Endothelial cell of hepatic sinusoid (primary cell): ENCODE data around the gene KRT25.
"Not testable (repeated sequence)": the region's sequence is repeated elsewhere in the genome, so short reads cannot be mapped to it uniquely, and the experiment has no call there.

Experiments used
- in situ Hi-C: cut with HindIII; loops from 2 replicates; pipeline ENCODE4 v1.10.0; 2017; ENCODE audit warnings: low sequenced_read_pairs

KRT25 gene

DNA sequence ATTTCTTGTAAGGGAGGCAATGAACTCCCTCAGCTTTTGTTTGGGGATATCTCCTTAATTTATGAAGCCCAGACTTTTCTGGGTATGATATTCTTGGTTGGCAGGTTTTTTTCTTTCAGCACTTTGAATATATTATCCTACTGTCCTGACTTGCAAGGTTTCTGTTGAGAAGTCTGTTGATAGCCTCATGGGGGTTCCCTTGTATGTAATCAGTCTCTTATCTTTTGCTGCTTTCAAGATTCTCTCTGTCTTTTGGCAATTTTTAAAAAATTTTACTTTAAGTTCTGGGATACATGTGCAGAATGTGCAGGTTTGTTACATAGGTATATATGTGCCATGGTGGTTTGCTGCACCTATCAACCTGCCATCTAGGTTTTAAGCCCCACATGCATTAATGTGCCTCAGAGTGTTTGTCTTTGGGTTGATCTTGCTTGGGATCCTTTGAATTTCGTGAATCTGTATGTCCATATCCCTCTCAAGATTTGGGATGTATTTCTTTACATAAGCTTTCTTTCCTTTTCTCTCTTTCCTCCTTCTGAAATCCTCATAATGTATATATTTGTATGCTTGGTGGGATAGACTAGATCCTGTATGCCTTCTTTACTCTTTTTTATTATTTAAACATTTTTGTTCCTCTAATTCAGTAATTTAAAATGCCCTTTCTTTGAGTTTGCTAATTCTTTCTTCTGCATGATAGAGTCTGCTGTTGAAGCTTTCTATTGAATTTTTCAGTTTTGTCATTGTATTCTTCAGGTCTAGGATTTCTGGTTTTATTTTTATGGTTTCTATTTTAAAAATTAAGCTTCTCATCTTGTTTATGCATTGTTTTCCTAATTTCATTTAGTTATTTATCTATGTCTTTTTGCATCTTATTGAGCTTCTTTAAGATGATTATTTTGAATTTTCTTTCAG lies 5.2 kb upstream of the KRT25 start:
- in situ Hi-C loops: no loop called here

DNA sequence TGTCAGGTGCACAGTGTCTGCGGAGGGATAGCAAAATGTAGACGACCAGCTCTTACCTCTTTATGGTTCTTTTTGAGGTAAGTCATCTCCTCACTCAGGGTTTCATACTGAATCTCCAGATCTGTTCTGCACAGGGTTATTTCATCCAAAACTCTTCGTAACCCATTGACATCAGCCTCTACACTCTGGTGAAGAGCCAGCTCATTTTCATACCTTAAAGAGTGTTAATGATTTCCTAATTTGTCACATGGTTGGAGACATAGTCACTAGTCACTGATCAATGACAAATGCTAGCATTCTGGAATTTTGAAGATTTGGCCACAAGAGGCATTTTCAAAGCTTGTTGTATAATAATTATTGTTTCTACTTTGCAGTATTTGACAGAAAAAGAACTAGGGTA lies 1.3 kb downstream of the KRT25 start:
- in situ Hi-C loops: no loop called here

DNA sequence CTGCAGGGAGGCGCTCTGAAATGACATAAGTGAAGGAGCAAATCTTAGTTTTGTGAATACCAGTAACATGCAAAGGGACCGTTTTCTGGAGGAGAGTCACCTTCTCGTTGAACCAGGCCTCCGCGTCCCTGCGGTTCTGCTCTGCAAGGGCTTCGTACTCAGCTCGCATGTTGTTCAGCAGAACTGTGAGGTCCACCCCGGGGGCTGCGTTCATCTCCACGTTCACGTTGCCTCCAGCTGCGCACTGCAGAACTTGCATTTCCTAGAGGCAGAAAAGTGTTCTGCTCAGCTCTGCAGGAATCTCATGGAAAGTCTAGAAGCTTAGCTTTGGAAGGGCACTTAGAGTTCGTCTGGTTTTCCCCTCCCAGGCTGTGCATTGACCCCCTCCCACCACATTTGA lies 4.1 kb downstream of the KRT25 start:
- in situ Hi-C loops: no loop called here

DNA sequence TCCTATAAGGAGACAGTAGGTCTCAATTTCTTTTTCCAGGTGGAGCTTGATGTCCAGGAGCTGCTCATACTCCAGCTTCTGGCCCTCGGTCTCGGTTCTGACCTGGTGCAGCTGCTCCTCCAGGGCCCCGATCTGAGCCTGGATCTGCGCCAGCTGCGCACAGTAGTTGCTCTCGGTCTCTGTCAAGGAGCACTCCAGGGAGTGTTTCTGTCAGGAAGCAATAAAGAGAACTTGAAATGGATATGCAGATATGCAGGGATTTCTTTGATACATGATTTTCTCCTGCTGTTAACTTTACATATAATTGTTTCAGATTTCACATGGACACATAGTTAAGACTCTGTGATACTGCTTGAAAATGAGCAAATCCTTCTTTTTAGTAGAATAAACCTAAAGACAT lies 4.7 kb downstream of the KRT25 start:
- in situ Hi-C loops: no loop called here

DNA sequence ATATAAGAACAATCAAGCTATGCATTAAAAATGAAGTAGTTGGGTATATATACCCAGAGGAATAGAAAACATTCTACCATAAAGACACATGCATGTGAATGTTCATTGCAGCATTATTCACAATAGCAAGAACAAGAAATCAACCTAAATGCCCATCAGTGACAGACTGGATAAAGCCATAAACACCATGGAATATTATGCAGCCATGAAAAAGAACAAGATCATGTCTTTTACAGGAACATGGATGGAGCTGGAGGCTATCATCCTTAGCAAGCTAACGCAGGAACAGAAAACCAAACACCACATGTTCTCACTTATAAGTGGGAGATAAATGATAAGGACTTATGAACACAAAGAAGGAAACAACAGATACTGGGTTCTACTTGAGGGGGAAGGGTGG lies 6.5 kb downstream of the KRT25 start:
- in situ Hi-C loops: not testable (repeated sequence)

DNA sequence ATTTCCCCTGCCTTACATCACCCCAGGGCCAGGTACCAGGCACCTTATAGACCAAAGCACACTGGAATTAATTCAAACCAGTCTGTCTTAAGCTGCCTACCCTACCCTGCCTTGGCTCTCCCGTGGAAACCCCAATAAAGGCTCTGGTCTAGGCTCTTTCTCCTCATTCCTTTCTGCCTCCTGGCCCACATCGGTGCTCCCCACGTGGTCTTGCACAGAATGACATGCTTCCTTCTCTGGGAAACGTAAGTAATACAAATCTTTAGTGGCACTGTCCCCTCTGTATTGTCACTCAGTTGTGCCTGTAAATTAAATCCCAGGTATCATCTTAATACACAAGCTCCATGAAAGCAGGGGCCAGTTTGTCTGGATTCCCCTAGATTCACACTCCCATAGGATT lies 16.6 kb downstream of the KRT25 start:
- in situ Hi-C loops: no loop called here

DNA sequence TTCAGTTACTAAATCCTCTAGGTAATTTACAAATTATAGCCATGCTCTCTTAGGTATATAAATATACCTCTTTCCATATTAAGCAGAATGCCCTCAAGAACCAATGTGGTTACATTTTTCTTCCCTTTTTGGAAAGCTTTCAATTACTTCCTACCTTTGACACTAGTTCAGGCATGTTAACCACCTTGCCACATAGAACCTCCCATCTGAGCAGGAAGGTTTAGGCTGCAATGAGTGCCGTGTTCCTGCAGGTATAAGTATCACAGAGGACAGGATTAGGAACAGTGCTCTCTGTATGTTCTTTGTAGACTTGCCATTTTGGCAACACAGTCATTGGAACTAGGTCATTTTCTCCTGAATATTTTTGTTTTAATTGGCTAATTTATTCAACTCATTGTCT lies 20.1 kb downstream of the KRT25 start:
- in situ Hi-C loops: no loop called here

DNA sequence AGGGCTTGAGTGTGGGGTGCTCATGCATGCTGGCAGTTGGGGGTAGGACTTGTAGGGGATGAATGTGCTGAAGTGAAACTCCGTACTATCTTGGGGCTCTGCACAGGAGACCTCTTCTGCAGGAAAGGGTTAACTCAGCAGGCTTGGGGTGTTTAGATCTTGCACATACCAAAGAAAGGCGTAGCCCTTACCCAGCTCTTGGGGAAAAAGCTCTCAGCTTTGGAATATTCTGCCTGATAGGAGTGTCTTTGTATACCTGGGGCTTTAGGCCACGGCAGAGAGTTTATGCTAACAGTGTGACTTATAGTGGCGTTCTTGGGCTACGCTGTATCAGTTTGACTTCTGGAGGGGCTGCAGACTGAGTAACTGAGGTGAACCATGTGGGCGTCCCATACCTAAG lies 21.1 kb downstream of the KRT25 start:
- in situ Hi-C loops: no loop called here

DNA sequence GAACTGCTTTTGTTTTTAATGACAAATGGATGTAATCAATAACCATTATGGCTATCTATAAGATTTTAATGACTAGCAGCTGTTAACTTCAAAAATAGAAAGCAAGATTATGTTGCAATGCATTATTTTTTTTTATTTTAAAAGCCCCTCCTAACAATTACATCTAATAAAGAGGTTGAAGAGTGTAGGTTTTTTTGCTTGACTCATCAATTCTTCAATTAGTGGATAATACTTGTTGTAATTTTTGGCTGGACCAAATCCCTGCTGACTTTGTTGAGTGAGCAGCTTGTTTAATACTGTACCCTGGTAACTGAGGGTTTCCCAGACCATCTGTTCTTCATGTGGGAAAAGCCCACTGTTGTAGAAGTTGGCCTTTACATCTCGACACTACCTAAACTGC lies 24.2 kb downstream of the KRT25 start:
- in situ Hi-C loops: no loop called here

DNA sequence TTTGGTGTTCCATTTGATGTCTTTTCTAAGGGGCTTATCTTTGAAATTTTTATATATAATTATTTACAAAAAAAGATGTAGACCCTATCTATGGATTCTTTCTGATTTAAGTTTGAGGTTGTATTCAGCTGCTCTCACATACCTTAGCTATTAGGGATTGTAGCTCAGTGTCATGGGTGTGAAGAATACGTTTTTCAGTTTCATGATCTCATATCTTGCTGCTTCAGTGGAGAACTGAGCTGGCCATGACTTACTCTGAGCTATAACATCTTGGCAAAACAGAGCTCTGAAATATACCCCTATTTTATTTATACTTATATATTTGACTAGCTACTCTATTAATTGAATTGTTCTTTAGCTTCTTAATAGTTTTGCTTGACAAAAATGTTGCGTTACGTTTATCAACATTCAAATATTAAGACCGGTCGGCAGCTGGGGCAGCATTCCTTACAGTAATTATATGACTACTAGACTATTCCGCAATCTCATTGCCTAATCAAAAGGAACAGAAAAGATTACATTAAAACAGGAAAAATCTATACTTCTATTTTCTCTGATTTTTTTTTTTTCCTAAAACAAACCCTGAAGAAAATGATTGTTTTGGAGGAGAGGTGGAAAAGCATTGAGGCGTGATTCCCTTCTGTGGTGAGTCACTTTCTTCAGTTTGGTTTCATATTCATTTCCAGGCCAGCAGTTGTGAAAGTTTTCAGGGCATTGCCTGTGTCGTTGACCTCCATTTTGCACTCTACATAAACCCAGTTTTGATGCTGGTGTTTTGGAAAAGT lies 27.5 kb downstream of the KRT25 start:
- in situ Hi-C loops: no loop called here

DNA sequence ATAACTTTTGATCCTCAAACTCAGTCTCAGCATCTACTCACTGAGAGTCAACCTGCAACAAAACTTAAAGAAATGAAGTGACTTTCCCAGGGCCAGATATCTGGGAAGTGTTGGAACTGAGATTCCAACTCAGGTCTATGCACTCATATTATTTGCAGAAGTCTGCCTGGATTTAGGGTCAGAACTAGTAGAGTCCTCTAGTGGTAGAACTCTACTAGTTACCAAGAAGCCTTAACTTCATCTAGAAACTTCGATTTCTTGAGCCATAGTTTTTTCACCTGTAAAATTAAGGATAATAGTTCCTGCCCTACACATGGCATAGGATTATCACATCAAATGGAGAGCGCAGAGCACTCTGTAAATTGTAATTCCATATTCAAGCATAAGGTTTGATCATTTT lies 28.2 kb downstream of the KRT25 start:
- in situ Hi-C loops: no loop called here

DNA sequence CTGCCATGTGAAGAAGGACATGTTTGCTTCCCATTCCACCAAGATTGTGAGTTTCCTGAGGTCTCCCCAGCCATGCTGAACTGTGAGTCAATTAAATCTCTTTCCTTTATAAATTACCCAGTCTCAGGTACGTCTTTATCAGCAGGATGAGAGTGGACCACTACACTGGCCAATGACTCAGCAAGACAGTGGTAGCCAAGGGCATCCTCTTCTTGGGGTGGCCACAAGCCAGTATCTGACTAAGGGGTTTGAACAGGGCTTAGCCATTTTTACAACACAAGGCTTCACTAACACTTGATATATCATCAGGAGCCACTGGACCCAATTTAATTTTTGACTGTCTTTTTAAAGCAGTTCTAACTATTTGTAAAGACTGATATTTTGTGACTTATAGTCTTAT lies 30.5 kb downstream of the KRT25 start:
- in situ Hi-C loops: no loop called here

DNA sequence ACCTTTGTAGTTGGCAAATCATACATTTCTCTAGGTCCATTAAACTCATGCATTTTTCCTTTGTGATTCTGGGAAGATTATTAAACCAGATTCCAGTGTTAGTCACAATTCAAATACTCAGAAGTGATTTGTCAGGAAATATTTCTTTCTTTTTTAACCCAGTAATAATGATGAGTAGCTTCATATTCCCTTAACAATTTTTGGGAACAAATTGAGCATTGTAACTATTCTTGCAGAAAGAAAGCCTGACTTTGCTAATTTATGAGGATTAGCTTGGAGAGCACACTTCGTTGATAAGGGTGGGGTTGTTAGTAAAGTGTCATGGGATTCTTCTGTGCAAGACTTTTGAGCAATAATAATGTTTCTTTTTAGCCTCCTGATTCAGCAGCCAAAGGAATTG lies 32.9 kb downstream of the KRT25 start:
- in situ Hi-C loops: no loop called here

DNA sequence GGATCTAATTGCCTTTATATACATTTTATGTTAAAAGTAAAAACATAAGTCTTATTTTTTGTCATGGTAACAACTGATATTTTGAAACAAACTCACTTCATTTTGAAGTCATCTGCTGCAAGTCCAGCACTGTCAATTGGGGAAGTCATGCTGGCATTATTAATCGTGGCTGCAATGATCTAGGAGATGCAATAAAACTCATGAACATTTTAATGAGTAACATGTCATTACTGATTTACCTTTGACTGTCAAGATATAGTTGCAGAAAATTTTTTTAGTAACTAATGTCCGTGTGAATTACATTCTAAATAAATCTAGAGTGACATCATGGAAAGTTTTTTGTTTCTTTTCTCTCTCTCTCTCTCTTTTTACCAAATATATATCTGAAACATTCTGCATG lies 34.2 kb downstream of the KRT25 start:
- in situ Hi-C loops: no loop called here

DNA sequence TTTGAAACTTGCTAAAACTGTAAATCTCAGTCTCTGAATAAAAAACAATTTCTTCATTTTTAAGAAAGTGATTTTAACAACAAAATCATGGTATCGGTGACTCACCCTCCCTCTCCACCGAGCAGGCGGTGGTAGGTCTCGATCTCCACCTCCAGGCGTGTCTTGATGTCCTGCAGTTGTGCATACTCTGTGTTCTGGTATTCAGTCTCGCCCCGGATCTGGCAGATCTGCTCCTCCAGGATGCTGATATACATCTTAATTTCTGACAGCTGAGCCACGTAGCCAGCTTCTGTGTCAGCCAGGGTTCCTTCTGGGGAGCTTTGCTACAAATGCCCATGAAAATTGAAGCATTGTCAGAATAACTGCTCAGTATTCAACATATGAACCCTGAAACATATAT lies 36.2 kb downstream of the KRT25 start:
- in situ Hi-C loops: no loop called here

DNA sequence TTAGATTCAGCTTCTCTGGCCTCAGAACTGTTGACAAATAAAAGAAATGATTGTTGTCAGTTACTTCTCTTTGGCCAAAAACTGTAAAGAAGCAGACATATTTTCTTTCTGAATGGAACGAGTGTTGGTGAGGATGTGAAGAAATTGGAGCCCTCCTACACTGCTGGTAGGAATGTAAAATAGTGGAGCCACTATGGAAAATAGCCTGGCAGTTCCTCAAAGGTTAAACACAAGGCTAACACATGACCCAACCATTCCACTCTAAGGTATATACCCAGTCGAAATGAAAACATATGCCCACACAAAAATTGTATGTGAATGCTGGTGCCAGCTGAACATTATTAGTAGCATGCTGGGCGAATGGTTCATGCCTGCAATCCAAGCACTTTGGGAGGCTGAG lies 37.4 kb downstream of the KRT25 start:
- in situ Hi-C loops: no loop called here

DNA sequence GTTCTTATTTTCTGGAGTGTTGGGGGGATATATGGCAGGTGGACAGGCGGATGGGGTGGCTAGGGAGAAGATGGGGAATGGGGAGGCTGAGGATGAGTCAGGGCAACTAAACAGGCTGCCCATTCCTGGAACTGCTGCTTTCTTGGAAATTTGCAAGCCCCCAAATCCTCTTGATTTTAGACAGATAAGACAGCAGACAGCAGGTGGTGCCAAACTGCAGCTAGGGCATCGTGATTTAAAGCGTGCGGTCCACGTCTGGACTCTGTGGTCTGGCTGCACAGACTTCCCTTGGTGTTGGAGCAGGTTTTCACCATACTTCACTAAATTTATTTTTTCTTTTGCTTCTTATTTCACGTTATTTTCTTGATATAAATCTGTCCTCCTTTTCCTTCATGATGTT lies 40.7 kb downstream of the KRT25 start:
- in situ Hi-C loops: no loop called here

DNA sequence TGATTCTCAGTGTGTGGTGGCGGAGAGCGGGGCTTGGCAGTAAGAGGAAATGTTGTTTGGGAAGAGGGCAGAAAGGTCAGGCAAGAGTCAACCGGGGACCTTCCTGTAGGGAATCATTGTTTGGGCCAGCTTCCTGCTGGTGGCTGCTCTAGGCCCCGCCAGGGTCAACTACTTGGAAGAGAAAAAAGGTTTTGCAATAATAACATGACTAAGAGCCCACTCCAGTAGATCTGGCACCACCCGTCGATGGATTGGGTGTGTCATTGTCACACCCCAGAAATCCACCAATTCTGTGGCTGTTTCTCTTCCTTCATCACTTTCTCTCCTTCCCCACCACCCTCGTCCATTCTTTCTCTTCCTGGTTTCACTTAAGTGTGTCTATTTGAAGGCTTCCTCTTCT lies 47.4 kb downstream of the KRT25 start:
- in situ Hi-C loops: no loop called here

DNA sequence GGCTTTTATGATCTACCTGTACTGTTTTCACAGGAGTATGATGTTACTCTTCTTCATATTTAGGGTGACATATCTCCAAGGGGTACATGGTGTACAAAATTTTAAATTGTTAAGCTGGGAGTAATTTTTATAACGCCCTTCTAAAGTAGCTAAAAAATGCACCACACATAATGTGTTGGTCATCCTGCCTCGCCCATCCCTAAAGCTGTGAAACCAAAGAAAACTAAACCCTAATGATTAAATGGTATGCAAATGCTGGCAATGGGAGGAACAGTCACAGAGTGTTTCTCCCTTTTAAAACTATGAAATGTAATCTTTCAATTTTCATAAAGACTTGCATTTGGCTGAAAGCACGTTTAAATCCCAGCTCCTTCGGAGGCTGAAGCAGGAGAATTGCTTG lies 49.5 kb downstream of the KRT25 start:
- in situ Hi-C loops: no loop called here

DNA sequence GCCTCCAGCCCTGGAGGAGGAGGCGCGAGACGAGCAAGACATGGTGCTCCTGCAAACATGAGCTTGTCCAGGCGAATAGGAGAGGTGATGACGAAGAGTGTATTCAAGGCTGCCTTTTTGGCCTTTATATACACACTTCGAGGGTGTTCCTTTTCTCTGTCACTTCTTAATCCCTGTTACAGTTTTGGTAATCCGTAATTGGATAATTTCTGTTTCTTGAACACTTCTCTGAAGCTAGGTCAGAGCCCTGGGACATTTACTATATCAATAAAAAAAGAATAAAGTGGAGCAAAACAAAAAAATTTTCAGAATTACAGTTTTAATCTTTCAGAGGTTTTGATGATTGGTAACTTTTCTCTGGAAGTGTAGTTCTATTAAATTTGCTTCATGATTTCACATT lies 51.5 kb downstream of the KRT25 start, which contains the start of gene KRT24:
Gene KRT24 (minus strand): TSS at position 101 of the 400 bp plus-strand sequence. CDS start 59 bp downstream, at position 42.
- in situ Hi-C loops: no loop called here

DNA sequence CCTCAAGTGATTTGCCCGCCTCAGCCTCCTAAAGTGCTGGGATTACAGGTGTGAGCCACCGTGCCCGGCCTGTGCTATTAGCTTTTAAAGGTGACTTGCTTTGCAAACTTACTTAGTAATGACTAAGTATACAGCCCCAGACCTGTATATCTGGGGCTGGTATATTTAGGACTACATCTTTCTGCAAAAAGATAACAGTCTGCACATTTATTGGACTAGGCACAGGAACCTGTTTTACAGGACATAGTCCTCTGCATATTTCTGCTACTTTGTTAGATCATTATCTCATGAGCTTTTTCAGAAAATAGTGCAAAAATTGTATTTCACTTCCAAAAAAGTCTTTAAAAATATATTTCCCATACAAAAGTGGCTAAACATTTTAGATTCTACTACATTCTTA lies 52.9 kb downstream of the KRT25 start:
- in situ Hi-C loops: no loop called here

DNA sequence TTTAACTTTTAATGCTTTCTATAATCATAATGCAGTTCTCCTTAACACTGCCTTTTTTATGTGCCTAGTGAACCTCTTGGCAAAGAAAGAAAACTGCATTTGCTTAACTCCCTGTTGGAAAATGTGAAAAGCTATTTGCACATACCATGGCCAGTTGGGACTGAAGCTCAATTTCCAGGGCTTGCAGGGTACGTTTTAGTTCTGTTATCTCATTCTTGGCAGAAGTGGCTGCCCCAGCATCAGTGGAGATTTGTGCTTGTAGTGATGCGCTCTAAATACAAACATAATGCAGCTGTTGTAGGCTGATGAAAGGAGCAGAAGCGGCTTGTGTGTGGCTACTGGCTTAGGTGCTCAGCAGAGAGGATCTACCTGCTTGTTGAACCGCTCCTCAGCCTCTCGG lies 55.3 kb downstream of the KRT25 start:
- in situ Hi-C loops: no loop called here
